Mesodermal cell (in vitro differentiated cells): Measurements from ENCODE around the gene RGMA.
"Not testable (repeated sequence)": the region's sequence is repeated elsewhere in the genome, so short reads cannot be mapped to it uniquely, and the experiment has no call there.

ENCODE experiments used
- H3K27ac ChIP-seq: 2 replicates; pipeline ENCODE4 v1.7.0; 2013; ENCODE audit warnings: mild to moderate bottlenecking, low read depth, low read length, moderate library complexity; ENCODE audit not compliant: severe bottlenecking
- H3K36me3 ChIP-seq: 2 replicates; pipeline ENCODE4 v1.7.1; 2013; ENCODE audit warnings: mild to moderate bottlenecking, low read length, moderate library complexity; ENCODE audit not compliant: control insufficient read depth, insufficient read depth
- H3K4me1 ChIP-seq: one replicate; pipeline ENCODE4 v1.7.1; 2013; ENCODE audit warnings: mild to moderate bottlenecking, low read length; ENCODE audit not compliant: insufficient read depth, control insufficient read depth, poor library complexity, severe bottlenecking
- H3K4me3 ChIP-seq: 2 replicates; pipeline ENCODE4 v1.7.0; 2013; ENCODE audit warnings: low read length, control low read depth, mild to moderate bottlenecking; ENCODE audit not compliant: insufficient read depth, poor library complexity, severe bottlenecking; ENCODE audit errors: extremely low read depth
- H3K9me3 ChIP-seq: 2 replicates; pipeline ENCODE4 v1.7.1; 2013; ENCODE audit warnings: mild to moderate bottlenecking, low read length, moderate library complexity; ENCODE audit not compliant: control insufficient read depth
- WGBS, 2 experiments: methylation state at CpG; one replicate each; pipeline ENCODE4 v1.1.5; 2013; ENCODE audit warnings: missing lambda C conversion rate in 2 of 2; ENCODE audit not compliant: insufficient coverage in 2 of 2; 5-methylcytosine and 5-hydroxymethylcytosine counted together

Gene RGMA

DNA sequence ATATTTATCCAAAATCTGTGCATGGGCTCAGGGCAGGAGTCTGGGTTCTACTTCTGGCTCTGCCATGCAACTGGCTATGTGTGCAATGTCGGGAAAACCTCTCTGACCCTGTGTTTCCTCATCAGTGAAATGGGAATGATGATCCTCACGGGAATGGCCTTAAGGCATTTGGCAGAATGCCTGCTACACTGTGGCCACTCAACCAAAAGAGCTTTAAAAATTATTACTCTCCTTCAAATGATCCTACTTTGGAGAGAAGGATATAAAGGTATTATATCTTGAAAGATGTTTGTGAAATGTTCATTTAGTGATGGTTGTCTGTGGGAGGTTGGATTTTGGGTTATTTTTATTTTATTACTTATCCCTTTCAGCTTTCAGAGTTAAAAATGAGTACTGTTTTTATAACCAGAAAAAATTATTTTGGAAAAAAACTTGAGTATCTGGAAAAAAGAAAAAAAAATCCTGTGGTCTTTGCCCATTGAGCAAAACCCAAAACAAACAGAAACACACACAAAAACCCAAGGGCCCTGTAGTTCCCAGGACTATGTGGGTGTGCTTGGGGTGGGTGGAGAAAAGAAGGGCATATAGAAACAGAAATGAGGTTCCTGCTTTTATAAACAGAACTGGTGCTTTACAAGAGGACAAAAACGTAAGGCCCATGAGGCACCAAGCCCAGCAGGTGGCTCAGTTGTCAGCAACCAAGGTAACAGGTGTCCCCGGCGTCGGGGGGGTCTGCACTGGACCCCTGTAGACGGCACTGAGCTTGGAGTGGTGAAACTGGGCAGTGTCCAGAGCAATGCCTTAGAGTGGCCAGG lies 22.0 kb downstream of the RGMA start:
- no peak overlapping the region for H3K4me3 ChIP-seq
- H3K4me1 ChIP-seq = peaks cover 4% of the 10 kb centered on the region
- H3K27ac ChIP-seq = no peak overlapping the region
- H3K36me3 ChIP-seq = peaks cover 3% of the 10 kb centered on the region
- H3K9me3 ChIP-seq = no peaks in the 10 kb centered on the region
- 86 to 87% methylated on average over 6 of the region's 7 CpGs for WGBS, 2 experiments

- Histone ChIP-seq H3K27ac (no peak overlapping the region), H3K36me3 (peaks cover 3% of the 10 kb centered on the region), H3K9me3 (no peaks in the 10 kb centered on the region), H3K4me3 (no peak overlapping the region), H3K4me1 (peaks cover 4% of the 10 kb centered on the region)
- 96 to 97% methylated on average over 23 to 30 of the region's 38 CpGs for WGBS, 2 experiments
These were observed 22.8 kb downstream of the RGMA start for GRCh38 chr15:93066224-93066681.

DNA sequence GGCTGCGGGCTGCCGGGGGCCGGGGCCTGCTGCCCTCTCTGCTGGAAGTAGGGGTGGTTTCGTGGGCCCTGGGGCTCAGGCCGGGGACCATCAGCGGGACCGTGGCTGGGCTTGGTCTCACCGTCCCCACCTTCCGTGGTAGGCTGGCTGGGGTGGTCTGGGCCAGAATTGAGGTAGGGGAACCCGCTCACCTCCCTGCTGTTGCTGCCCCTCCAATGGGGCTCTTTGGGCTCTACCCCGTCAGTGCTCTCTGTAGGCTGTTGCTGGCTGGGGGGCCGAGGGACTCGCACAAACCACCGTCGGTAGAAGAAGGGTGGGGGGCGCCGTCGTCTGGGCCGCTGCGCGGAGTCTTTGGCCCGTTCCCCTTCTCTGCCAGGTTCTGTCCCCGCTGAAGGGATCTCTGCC lies 23.4 kb downstream of the RGMA start:
- peaks cover 4% of the 10 kb centered on the region for H3K4me1 ChIP-seq
- H3K4me3 ChIP-seq = no peak overlapping the region
- WGBS, 2 experiments = 87 to 89% methylated on average over 7 to 13 of the region's 23 CpGs
- peaks cover 3% of the 10 kb centered on the region for H3K36me3 ChIP-seq
- H3K27ac ChIP-seq = no peak overlapping the region
- H3K9me3 ChIP-seq = no peaks in the 10 kb centered on the region

DNA sequence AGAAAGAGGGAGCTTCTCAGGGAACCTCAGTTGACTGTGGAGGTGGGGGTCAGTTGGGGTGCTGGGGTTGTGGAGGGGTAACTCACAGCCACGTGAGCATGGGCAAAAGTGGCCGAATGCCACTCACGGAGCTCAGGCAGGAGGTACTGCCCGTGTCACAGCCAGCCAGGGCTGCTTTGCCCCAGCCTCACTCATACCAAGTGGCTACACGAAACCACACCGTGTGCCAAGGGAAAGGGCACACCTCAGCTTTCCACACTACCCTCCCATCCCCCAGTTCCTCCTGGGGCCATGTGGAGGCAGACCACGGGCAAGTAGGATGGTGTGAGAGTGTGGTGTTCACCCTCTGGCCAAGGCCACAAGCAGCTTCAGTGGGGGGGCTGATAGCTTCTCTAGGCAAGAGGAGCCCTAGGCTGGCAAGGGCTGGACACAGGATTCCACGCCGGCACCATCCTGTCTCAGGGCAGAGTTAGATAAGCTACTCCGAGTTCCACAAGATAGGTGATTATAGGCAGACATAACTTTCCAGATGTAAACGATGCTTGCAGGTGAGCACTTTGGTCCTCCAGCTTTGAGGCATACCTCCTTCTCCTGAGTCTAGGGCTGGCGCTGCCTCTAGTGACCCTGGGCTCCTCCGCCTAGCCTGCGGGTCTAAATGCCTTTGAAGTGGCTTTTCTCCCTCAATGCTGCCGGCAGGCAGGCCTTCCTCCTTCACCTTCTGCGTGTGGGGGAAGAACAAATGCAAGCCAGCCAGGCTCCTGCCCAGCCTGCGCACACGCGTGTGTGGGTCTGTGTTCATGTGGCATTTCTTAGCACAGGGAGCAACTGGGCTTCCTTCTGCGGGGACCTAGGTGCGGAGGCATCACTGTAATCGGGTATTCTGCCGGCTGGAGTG lies 25.0 kb downstream of the RGMA start:
- WGBS, 2 experiments = 94 to 95% methylated on average over 9 to 15 of the region's 23 CpGs
- H3K4me3 ChIP-seq = no peak overlapping the region

GRCh38 chr15:93063262-93063671 lies 25.7 kb downstream of the RGMA start:
- Histone ChIP-seq H3K4me3 (no peak overlapping the region), H3K9me3 (no peaks in the 10 kb centered on the region), H3K4me1 (peaks cover 4% of the 10 kb centered on the region), H3K27ac (no peak overlapping the region), H3K36me3 (no peaks in the 10 kb centered on the region)
- WGBS, 2 experiments = 70 to 82% methylated on average over 5 of the region's 8 CpGs

More for the DNA sequence above, 25.0 kb downstream of the RGMA start:
- Histone ChIP-seq H3K36me3 (no peaks in the 10 kb centered on the region), H3K27ac (no peak overlapping the region), H3K9me3 (no peaks in the 10 kb centered on the region), H3K4me1 (peaks cover 4% of the 10 kb centered on the region)

DNA sequence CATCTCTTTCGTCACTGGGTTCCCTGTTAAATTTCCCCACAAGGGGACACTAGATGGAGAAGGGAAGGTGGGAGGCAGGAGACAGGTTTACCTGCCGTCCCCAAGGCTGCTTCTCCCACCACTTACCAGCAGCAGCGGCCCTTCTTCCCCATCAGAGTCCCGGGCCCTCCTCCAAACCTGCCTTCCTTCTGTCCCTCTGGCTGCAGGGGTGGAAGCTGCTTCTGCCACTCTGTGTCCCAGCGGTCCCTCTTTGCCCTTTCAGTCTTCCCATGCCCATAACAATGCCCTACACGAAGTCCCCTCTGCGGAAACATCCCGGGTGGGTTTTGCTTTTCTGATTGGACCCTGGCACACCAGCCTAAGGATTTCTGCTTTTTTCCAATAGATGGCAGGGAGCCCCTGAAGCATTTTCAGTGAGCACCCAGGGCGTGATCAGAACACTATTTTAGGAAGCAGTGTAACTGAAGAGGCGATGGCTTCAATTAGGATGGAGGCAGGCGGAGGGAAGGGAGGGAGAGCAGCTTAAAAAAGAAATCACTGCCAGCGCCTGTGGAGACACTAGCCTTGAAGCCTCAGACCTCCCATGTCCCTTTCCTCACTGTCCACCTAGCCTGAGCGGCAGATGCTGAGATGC lies 26.3 kb downstream of the RGMA start:
- WGBS, 2 experiments = 38 to 51% methylated on average over 5 to 6 of the region's 13 CpGs
- not testable (repeated sequence) for H3K4me1 ChIP-seq, H3K36me3 ChIP-seq, H3K27ac ChIP-seq, H3K4me3 ChIP-seq, H3K9me3 ChIP-seq

GRCh38 chr15:93060336-93061248 lies 28.4 kb downstream of the RGMA start:
- WGBS, 2 experiments = 71 to 79% methylated on average over 17 to 18 of the region's 19 CpGs
- Histone ChIP-seq H3K27ac (no peak overlapping the region), H3K4me3 (no peak overlapping the region), H3K9me3 (no peaks in the 10 kb centered on the region), H3K36me3 (no peaks in the 10 kb centered on the region), H3K4me1 (peaks cover 4% of the 10 kb centered on the region)

DNA sequence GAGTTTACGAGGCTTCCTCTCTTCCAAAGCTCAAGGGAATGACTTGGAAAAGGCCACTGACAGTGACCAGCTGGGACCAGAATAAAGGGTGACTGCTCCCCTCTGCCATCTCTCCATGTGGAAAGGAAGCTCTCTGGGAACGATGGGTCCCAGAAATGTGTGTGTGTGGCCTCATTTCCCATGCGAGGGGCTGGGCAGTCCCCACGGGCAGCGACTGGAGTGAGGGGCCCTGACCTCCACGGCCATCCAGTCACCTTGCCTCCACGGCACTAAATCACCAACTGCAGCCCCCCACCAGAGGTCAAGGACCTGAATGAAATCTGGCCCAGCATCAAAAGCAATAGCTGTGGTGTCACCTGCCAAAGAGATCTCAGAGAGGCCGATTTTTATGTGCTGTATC lies 29.6 kb downstream of the RGMA start:
- Histone ChIP-seq H3K4me1 (peaks cover 4% of the 10 kb centered on the region), H3K9me3 (no peaks in the 10 kb centered on the region), H3K4me3 (no peak overlapping the region), H3K27ac (no peak overlapping the region), H3K36me3 (no peaks in the 10 kb centered on the region)
- 82 to 100% methylated on average over 1 to 6 of the region's 8 CpGs for WGBS, 2 experiments

- Histone ChIP-seq H3K9me3 (no peaks in the 10 kb centered on the region), H3K4me1 (peaks cover 4% of the 10 kb centered on the region), H3K27ac (no peak overlapping the region), H3K4me3 (no peak overlapping the region), H3K36me3 (no peaks in the 10 kb centered on the region)
- WGBS, 2 experiments = 76 to 80% methylated on average over 18 of the region's 18 CpGs
These were observed 30.0 kb downstream of the RGMA start for GRCh38 chr15:93058904-93059427.
